H9 (cell line): ENCODE measurements around the gene SERPINA3. TPM values are rescaled to one million over a fixed set of nuclear protein-coding genes. Genes with fewer than 3 reads are reported as not detected.

ENCODE experiments used
- DNase-seq: peaks from one replicate; pipeline ENCODE4 v3.0.0-alpha.2; 2017
- H2AFZ ChIP-seq: one replicate; pipeline ENCODE4 v1.6.1; 2013; ENCODE audit warnings: mild to moderate bottlenecking, low read length, control low read depth, moderate library complexity
- H2AK5ac ChIP-seq: 2 replicates; pipeline ENCODE4 v1.6.1; 2013; ENCODE audit warnings: low read length, control low read depth, mixed read lengths; ENCODE audit not compliant: insufficient read length
- H2BK120ac ChIP-seq: one replicate; pipeline ENCODE4 v1.6.1; 2013; ENCODE audit warnings: low read depth, mild to moderate bottlenecking, low read length, control low read depth, inconsistent platforms; ENCODE audit not compliant: poor library complexity, severe bottlenecking
- H2BK12ac ChIP-seq: 2 replicates; pipeline ENCODE4 v1.6.1; 2013; ENCODE audit warnings: low read length, control low read depth, mixed read lengths, low read depth; ENCODE audit not compliant: insufficient read length
- H2BK15ac ChIP-seq: 2 replicates; pipeline ENCODE4 v1.6.1; 2013; ENCODE audit warnings: low read depth, low read length, control low read depth
- H2BK20ac ChIP-seq: one replicate; pipeline ENCODE4 v1.6.1; 2013; ENCODE audit warnings: low read depth, mild to moderate bottlenecking, low read length, control low read depth, inconsistent platforms; ENCODE audit not compliant: poor library complexity, severe bottlenecking
- H2BK5ac ChIP-seq: 2 replicates; pipeline ENCODE4 v1.6.1; 2013; ENCODE audit warnings: low read length, control low read depth, mixed read lengths; ENCODE audit not compliant: insufficient read length
- H3K14ac ChIP-seq: 2 replicates; pipeline ENCODE4 v1.6.1; 2013; ENCODE audit warnings: low read length, control low read depth; ENCODE audit not compliant: insufficient read depth
- H3K18ac ChIP-seq: 2 replicates; pipeline ENCODE4 v1.6.1; 2013; ENCODE audit warnings: low read depth, mild to moderate bottlenecking, mixed read lengths, low read length, control low read depth; ENCODE audit not compliant: insufficient read length
- H3K23ac ChIP-seq: 2 replicates; pipeline ENCODE4 v1.6.1; 2013; ENCODE audit warnings: low read length, control low read depth, mixed read lengths, low read depth; ENCODE audit not compliant: insufficient read length
- H3K23me2 ChIP-seq: 2 replicates; pipeline ENCODE4 v1.6.1; 2013; ENCODE audit warnings: low read depth, mild to moderate bottlenecking, mixed read lengths, low read length, control low read depth; ENCODE audit not compliant: insufficient read length, poor library complexity, severe bottlenecking
- H3K27ac ChIP-seq: 2 replicates; pipeline ENCODE4 v1.5.1; 2013; ENCODE audit warnings: low read length, control low read depth, mixed read lengths, low read depth; ENCODE audit not compliant: insufficient read length
- H3K27me3 ChIP-seq: 2 replicates; pipeline ENCODE4 v1.6.1; 2013; ENCODE audit warnings: low read length, control low read depth, inconsistent platforms; ENCODE audit not compliant: insufficient read depth
- H3K4ac ChIP-seq: 2 replicates; pipeline ENCODE4 v1.6.1; 2013; ENCODE audit warnings: low read depth, mild to moderate bottlenecking, control low read depth, inconsistent platforms, low read length, moderate library complexity
- H3K4me1 ChIP-seq: 2 replicates; pipeline ENCODE4 v1.6.1; 2013; ENCODE audit warnings: low read length, control low read depth, inconsistent platforms; ENCODE audit not compliant: insufficient read depth
- H3K4me2 ChIP-seq: 2 replicates; pipeline ENCODE4 v1.6.1; 2013; ENCODE audit warnings: low read length, control low read depth, mixed read lengths; ENCODE audit not compliant: insufficient read length, insufficient read depth
- H3K56ac ChIP-seq: 2 replicates; pipeline ENCODE4 v1.6.1; 2013; ENCODE audit warnings: low read depth, mild to moderate bottlenecking, mixed read lengths, low read length, control low read depth; ENCODE audit not compliant: insufficient read length
- H3K79me1 ChIP-seq: 2 replicates; pipeline ENCODE4 v1.6.1; 2013; ENCODE audit warnings: low read depth, mild to moderate bottlenecking, moderate library complexity, low read length, control low read depth, inconsistent platforms; ENCODE audit not compliant: insufficient read depth, poor library complexity, severe bottlenecking
- H3K79me2 ChIP-seq: 2 replicates; pipeline ENCODE4 v1.6.1; 2013; ENCODE audit warnings: low read length, control low read depth, inconsistent platforms; ENCODE audit not compliant: insufficient read depth
- H3K9ac ChIP-seq: 2 replicates; pipeline ENCODE4 v1.6.1; 2013; ENCODE audit warnings: low read length, control low read depth, mixed read lengths; ENCODE audit not compliant: insufficient read length; ENCODE audit errors: extremely low read depth
- H3K9me3 ChIP-seq: one replicate; pipeline ENCODE4 v1.6.1; 2013; ENCODE audit warnings: low read depth, low read length, inconsistent platforms; ENCODE audit not compliant: control insufficient read depth
- H3T11ph ChIP-seq: one replicate; pipeline ENCODE4 v1.6.1; 2013; ENCODE audit warnings: mild to moderate bottlenecking, low read length, control low read depth, inconsistent platforms
- H4K20me1 ChIP-seq: one replicate; pipeline ENCODE4 v1.6.1; 2013; ENCODE audit not compliant: control insufficient read depth, insufficient read length, insufficient read depth
- H4K5ac ChIP-seq: 2 replicates; pipeline ENCODE4 v1.6.1; 2013; ENCODE audit warnings: low read depth, mild to moderate bottlenecking, mixed read lengths, low read length, control low read depth; ENCODE audit not compliant: insufficient read length
- H4K8ac ChIP-seq: replicated peaks from 2 replicates; pipeline ENCODE4 v1.6.1; 2013; ENCODE audit warnings: low read length, control low read depth, mixed read lengths, low read depth; ENCODE audit not compliant: insufficient read length
- H4K91ac ChIP-seq: 2 replicates; pipeline ENCODE4 v1.6.1; 2013; ENCODE audit warnings: low read depth, mild to moderate bottlenecking, moderate library complexity, mixed read lengths, low read length, control low read depth; ENCODE audit not compliant: insufficient read length
- H3K27ac Mint-ChIP-seq, 3 experiments: 2 replicates in 2 of 3; 3 replicates in 1 of 3; pipeline ENCODE4 v1.8.0; 2020 to 2021; ENCODE audit warnings: mixed read lengths in 3 of 3, mild to moderate bottlenecking in 1 of 3, moderate library complexity in 1 of 3
- H3K27me3 Mint-ChIP-seq: 2 replicates; pipeline ENCODE4 v1.8.0; 2021; ENCODE audit warnings: low read depth, mild to moderate bottlenecking, moderate library complexity, mixed read lengths
- H3K36me3 Mint-ChIP-seq, 3 experiments: 2 replicates in 2 of 3; 3 replicates in 1 of 3; pipeline ENCODE4 v1.8.0; 2020 to 2021; ENCODE audit warnings: low read depth in 3 of 3, mixed read lengths in 3 of 3; ENCODE audit not compliant: insufficient read depth in 1 of 3
- H3K4me1 Mint-ChIP-seq, 2 experiments: 2 replicates each; pipeline ENCODE4 v1.8.0; 2020; ENCODE audit warnings: mixed read lengths in 2 of 2
- H3K4me3 Mint-ChIP-seq, 2 experiments: 2 replicates in 1 of 2; 3 replicates in 1 of 2; pipeline ENCODE4 v1.8.0; 2020 to 2021; ENCODE audit warnings: mild to moderate bottlenecking in 2 of 2, mixed read lengths in 2 of 2, moderate library complexity in 1 of 2
- H3K9me3 Mint-ChIP-seq, 2 experiments: 2 replicates in 1 of 2; 3 replicates in 1 of 2; pipeline ENCODE4 v1.8.0; 2020; ENCODE audit warnings: mild to moderate bottlenecking in 2 of 2, mixed read lengths in 2 of 2, moderate library complexity in 1 of 2
- WGBS: extraction: QIAGEN DNeasy Blood & Tissue Kit; methylation state at CpG from one replicate; pipeline ENCODE4 v1.1.7; 2013; ENCODE audit warnings: missing lambda C conversion rate, low lambda C conversion rate, mixed read lengths; ENCODE audit not compliant: insufficient read length; ENCODE audit errors: extremely low coverage; 5-methylcytosine and 5-hydroxymethylcytosine counted together
- total RNA-seq: library from RNA; stranded (reverse); gene quantifications from 2 replicates; pipeline ENCODE4 v1.2.1, GENCODE V29; 2021
- TF ChIP-seq, protein P1 (sequence below): fragments of 200-600 bp; sonication (generic); conservative IDR thresholded peaks from 3 replicates; pipeline ENCODE4 v1.8.0; 2021; ENCODE audit warnings: antibody characterized with exemption, mild to moderate bottlenecking

SERPINA3 gene
- total RNA-seq, 1 experiment from 2014 or later, result not detected

DNA sequence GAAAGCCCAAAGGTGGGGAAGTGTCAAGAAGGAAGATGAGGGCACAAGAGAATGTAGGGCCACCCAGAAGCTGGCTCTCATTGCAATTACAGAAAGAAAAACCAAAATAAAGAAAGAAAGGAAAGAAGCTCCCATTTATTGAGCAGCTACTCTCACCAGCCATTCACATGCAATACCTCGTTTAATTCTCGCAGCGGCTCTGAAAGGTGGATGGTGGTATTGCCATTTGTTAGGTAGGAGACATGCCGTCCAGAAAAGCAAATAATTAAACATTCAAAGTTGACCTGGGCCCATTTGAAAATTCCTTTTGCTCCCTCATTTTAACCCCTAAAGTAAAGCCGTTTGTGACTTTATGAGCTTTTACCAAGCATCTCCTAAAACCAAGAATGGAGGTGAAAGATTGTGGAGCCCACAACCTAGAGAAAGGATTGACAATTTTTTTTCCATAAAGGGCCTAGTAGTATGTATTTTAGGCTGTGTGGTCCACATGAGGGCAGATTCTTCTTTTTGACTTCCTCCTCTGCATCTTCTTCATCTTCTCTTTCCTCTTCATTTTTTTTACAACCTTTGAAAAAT lies 5.3 kb downstream of the SERPINA3 start:
- no peak overlapping the region for H2BK15ac ChIP-seq
- H3K79me2 ChIP-seq, result no peaks in the 10 kb centered on the region
- Mint-ChIP-seq H3K36me3 (peaks cover 2 to 25% (median 14%) of the 10 kb centered on the region in 3 experiments; a peak in 6 of 7 replicates), H3K9me3 (peaks cover 35 to 40% of the 10 kb centered on the region in 2 experiments), H3K4me1 (peaks cover 8 to 14% of the 10 kb centered on the region in 2 experiments), H3K27ac (no peak overlapping the region), H3K4me3 (no peak overlapping the region), H3K27me3 (peaks cover 13% of the 10 kb centered on the region)
- H3K4ac ChIP-seq, result no peak overlapping the region
- H3T11ph ChIP-seq, result no peak overlapping the region
- no peak overlapping the region for H3K9ac ChIP-seq
- H3K27me3 ChIP-seq, result no peaks in the 10 kb centered on the region
- no peaks in the 10 kb centered on the region for H3K4me1 ChIP-seq
- H3K23ac ChIP-seq, result no peak overlapping the region
- no peak overlapping the region for H4K8ac ChIP-seq
- no peaks in the 10 kb centered on the region for H4K20me1 ChIP-seq
- no peak overlapping the region for H3K27ac ChIP-seq
- no peak overlapping the region for H2AFZ ChIP-seq
- no peak overlapping the region for H2BK120ac ChIP-seq
- H3K23me2 ChIP-seq, result no peaks in the 10 kb centered on the region
- no peaks in the 10 kb centered on the region for H3K79me1 ChIP-seq
- H4K91ac ChIP-seq, result no peak overlapping the region
- no CpG with 5 or more reads among the region's 5 CpGs for WGBS
- H3K14ac ChIP-seq, result no peak overlapping the region
- H2BK12ac ChIP-seq, result no peak overlapping the region
- H3K9me3 ChIP-seq, result peaks cover 9% of the 10 kb centered on the region
- H2AK5ac ChIP-seq, result no peak overlapping the region
- H2BK5ac ChIP-seq, result no peak overlapping the region
- TF ChIP-seq, protein P1, sequence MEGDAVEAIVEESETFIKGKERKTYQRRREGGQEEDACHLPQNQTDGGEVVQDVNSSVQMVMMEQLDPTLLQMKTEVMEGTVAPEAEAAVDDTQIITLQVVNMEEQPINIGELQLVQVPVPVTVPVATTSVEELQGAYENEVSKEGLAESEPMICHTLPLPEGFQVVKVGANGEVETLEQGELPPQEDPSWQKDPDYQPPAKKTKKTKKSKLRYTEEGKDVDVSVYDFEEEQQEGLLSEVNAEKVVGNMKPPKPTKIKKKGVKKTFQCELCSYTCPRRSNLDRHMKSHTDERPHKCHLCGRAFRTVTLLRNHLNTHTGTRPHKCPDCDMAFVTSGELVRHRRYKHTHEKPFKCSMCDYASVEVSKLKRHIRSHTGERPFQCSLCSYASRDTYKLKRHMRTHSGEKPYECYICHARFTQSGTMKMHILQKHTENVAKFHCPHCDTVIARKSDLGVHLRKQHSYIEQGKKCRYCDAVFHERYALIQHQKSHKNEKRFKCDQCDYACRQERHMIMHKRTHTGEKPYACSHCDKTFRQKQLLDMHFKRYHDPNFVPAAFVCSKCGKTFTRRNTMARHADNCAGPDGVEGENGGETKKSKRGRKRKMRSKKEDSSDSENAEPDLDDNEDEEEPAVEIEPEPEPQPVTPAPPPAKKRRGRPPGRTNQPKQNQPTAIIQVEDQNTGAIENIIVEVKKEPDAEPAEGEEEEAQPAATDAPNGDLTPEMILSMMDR, result no peak
- H4K5ac ChIP-seq, result no peak overlapping the region
- H3K4me2 ChIP-seq, result no peak overlapping the region
- DNase-seq, result no peak
- no peak overlapping the region for H2BK20ac ChIP-seq
- no peak overlapping the region for H3K18ac ChIP-seq
- no peak overlapping the region for H3K56ac ChIP-seq
